ENCODE measurements around the gene PKIG.

- TF ChIP-seq CTCF (IDR thresholded peaks at IDR 0.05): no peak
- TF ChIP-seq POLR2AphosphoS5 (IDR thresholded peaks at IDR 0.05): no peak
- TF ChIP-seq POLR2A (IDR thresholded peaks at IDR 0.05): no peak
Observed at GRCh38 chr20:44624152-44624551, 41.8 kb downstream of the PKIG start.
